NK-92 (cell line): Measurements from ENCODE around the gene HAP1.
"Not testable (repeated sequence)": the region's sequence is repeated elsewhere in the genome, so short reads cannot be mapped to it uniquely, and the experiment has no call there.

ENCODE experiments used
- DNase-seq: peaks from one replicate; lab custom pipeline; 2025; ENCODE audit not compliant: unreplicated experiment; lab: John Stamatoyannopoulos, UW

HAP1 gene

DNA sequence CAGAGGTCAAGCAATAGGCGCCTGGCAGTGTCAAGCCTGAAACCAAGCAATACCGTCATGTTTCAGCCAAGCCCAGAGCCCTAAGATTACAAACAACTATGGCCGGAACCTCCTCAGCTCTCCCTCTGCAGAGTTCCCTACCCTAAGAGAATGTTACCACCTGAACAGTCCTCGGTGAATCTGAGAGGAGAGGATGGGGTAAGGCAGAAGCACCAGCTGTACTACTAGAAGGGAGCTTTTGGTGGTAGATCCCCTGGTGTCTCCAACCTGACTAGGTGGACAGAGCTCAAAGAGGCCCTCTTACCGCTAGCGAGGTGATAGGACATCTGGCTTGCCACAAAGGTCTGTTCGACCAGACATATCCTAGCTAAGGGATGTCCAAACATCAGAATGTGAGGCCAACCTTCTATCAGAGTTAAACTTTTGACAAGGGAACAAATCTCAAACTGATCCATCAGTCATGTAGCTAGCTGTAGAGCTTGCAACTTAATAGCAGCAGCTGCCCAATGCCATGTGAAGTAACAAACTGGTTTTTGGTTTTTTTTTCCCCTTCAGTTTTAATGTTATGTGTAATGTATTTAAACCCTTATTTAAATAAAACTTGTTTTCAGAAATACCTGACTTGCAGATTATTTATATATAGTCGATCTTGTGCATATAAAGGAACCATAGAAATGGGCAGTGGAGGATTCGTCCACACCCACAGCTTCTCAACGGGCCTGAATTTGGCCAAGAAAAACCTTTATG, 43.2 kb downstream of the HAP1 start:
- no peak for DNase-seq

DNA sequence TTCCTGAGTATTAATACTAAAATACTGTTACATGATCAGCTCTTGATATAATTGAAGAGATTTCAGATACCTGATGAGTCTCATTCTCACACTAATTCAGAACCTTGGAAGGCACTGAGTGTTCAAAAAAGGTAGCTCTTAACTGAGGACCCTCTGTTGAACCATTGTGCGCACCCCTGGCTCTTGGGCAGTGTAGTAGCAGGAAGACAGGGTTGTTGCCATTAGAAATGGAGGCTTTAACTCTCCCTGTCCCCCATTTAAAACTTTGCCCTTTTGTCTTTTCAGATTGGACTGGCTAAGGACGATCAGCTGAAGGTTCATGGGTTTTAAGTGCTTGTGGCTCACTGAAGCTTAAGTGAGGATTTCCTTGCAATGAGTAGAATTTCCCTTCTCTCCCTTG, 43.9 kb downstream of the HAP1 start:
- DNase-seq, result no peak

DNA sequence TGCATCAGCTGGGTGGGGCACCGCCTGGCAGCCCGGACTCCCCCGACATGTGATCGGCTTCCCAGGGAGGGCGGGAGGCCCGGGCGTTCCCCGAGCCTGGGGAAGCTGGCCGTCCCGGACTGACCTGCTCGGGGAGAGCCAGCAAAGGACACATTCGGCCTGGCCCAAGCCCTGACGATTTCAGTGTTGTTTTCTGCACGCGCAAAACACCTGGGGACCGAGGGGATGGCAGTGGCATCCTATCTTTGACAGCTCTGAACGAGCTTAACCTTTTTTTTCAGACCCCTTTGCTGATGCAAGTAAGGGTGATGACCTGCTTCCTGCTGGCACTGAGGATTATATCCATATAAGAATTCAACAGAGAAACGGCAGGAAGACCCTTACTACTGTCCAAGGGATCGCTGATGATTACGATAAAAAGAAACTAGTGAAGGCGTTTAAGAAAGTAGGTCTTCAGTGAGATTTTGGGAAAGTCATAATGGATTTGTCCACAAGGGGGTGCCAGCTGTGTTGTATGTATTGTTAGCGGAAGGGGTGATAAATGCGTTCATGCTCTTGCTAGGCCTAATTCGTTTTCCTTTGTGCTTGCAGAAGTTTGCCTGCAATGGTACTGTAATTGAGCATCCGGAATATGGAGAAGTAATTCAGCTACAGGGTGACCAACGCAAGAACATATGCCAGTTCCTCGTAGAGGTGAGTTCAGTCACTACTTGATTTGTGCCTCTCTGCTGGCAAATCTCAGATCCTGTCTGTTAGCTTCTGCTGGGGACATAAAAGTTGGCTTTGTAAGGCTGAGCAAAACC, 44.7 kb downstream of the HAP1 start:
- no peak for DNase-seq

DNA sequence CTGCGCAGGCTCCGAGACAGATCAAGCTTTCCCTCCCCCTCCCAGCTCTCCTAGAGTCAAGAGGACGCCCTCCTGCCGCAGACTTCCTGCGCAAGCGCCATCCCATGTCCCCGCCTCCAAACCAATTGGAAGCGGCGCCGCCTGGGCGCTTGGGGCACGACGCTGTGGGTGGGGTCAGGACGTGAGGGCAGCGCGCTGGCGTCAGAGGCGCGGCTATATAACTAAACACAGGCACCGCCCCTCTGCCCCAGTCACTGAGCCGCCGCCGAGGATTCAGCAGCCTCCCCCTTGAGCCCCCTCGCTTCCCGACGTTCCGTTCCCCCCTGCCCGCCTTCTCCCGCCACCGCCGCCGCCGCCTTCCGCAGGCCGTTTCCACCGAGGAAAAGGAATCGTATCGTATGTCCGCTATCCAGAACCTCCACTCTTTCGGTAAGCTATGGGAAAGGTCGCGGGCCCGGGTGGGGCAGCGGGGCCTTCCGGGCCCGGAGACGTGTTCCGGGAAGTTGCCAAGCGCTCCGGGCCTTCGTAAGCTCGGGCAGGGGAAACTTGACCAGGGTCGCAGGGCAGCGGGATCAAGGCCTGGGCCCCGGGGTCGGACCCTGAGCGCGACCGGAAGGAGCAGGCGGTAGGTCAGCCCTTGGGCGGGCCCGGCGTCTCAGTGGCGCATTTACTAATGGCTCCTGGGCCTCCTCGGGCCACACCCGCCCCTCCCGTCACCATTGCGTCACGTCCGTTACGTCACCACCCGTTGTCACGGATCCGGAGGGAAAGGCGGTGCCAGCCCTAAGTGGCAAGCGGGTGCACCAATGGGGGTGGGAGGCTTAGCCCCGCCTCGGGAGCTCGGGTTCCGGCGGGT, 45.6 kb downstream of the HAP1 start, which contains the start of gene EIF1:
Gene EIF1 (plus strand): TSS at position 245 of the 856 bp plus-strand sequence. CDS start 154 bp downstream, at position 399.
- peak; percentile 97 for DNase-seq

DNA sequence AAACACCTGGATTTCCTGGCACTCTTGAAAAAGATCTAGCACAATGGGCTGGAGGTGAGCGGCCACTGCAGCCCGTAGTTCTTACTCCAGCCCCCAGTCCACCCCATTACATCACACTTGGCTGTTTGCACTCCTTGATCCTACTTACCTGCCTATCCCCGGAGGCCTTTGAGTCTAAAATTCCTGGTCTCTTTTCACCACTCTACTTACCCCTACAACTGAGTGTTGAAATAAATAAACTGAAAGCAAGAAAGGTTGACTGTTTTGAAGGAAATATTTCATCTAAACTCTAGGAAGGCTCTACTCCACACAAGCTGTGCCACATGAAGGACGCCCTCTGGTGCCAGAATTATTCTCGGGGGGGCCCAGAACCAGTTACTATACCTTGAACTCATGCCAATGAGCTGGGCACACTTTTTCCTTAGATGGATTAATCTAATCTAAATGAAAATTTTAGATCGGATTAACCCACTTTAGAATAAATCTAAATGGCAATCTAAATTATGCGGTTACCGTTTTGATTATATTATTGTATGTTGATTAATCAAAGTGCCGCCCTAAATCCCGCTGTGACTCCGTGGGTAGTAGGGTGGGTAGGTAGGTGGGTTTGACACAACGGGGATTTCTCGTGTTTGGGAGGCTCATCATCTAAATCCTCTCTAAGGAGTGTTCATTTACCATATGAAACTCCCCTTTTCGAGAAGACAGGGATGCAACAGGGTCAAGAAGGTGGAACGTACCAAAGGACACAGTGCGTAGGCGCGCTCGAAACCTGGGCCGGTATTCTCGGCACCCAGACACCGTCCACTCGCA, 46.4 kb downstream of the HAP1 start:
- no peak for DNase-seq

DNA sequence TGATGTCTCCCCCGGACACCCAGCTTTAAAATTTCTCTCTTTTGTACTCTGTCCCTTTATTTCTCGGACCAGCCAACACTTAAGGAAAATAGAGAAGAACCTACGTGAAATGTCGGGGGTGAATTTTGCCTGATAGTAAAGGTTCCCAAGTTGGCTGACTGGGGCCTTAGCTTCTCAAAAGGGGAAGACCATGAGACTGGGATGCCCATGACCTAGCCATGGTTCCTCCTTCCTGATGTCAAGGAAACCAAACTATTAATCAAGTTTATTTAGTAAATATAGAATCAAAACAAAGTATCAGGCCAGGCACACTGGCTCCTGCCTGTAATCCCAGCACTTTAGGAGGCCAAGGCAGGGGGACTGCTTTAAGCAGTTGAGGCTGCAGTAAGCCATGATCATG, 48.2 kb downstream of the HAP1 start:
- no peak for DNase-seq

DNA sequence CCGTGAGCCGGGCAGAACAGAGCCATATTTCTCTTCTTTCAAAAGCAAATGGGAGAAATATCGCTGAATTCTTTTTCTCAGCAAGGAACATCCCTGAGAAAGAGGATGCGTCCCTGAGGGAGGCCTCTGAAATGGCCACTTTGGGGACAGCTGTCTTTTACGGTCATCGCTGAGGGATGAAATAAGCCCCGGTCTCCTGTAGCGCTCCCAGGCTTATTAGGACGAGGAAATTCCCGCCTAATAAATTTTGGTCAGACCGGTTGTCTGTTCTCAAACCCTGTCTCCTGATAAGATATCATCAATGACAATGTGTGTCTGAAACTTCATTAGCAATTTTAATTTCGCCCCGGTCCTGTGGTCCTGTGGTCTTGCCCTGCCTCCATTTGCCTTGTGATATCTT, 48.7 kb downstream of the HAP1 start:
- not testable (repeated sequence) for DNase-seq

DNA sequence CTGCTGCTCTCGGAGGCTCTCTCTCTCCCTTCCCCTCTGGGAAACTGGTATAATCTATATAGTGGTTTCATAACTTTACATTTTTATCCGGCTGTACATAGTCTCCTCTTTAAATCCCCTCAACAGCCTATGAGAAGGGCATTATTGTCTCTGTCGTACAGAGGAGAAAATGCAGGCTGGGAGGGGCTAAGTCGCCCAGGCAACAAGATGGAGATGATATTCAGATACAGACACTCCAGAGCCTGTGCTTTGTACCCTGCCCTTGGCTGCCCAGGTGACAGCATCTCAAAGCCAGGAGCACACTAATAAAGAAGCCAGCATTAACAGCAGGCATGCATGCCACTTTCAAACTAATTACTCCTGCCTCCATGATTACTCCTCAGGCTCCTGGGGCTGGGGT, 50.4 kb downstream of the HAP1 start:
- no peak for DNase-seq

DNA sequence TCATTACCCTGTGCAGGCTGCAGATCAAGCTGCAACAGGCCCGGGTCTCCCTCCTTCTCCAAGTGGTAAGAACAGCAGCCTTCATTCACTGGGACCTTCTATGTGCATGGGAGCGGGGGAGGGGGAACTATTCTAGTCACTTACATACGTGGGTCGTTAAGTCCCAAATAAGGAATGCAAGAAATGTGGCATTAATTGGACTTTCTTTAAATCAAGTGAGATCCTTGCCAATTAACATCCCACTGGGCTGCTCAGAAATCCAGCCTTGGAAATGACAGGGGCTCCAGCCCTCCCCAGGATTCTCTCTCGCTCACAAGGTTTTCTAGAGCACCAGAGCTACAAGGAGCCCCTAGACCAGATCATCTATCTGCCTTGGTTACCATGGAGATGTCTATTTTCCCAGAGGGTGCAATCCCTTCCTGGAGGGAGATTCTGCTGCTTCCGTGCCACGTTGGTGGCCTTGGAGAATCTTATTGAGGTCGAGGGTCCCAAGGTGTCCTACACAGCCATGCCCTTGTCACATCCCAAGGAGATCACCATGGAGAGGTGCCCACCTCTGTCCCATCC, 50.9 kb downstream of the HAP1 start:
- no peak for DNase-seq

DNA sequence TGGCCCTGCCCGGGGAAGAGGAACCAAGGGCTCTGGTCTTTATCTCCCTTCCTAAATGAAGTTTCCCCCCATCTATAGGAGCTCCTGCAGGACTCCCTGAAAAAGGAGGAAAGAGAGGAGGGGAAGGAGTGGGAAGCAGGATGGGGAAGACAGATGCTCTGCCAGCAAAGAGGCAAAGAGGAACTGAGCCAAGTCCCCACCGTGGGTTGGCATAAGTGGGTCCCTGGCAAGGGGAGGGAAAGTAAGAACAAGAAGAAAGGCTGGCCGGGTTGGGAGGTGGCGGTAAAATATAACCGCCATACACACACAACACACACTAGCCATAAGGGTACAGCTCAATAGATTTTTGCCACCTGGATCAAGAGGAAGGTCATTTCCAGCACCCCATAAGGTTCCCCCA, 51.8 kb downstream of the HAP1 start:
- DNase-seq, result no peak

DNA sequence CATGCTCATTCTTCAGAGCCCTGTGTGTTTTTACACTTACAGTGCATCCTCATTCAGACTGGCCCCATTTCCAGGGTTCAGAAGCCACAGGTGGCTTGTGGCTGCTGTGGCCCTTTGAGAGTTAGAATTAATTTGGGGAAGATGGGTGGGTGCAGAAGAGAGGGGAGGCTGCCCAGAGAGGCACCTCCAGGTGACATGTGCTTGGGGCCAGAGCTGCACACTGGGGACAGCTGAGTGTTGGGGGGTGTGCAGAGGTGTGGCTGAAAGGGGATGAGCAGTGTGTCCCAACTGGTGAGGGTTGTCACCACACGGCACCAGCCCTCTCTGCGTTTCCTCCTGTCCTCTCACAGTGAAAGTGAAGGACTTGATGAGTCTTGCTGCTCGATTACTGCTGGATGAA, 52.7 kb downstream of the HAP1 start:
- DNase-seq, result no peak

DNA sequence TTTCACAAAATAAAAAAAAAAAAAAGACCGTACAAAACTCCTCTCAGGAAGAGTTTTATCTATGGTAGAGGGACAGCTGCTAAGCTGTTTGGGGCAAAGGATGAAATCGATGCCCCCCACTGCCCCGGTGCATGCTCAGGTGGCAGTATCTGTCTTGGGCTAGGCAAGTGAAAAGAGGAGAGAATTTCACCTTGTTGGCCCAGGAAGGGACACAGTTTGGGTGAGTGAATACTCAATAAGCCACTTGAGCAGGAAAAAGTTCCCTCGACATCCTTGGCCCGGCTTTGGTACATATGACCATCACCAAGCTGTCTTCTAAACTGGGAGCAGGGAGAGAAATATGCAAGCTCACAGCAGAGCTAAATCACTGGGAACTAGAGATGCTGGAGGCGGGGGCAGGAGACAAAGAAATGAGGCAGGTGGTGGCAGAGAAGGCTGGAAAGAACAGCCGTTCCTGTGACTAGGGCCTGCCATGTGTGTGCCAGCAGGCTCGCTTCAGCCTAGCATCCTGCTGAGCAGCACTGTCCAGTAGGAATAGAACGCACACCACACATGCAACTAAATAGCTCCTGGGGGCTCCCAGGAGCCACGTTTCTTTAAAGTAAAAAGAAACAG, 53.9 kb downstream of the HAP1 start:
- DNase-seq, result no peak

DNA sequence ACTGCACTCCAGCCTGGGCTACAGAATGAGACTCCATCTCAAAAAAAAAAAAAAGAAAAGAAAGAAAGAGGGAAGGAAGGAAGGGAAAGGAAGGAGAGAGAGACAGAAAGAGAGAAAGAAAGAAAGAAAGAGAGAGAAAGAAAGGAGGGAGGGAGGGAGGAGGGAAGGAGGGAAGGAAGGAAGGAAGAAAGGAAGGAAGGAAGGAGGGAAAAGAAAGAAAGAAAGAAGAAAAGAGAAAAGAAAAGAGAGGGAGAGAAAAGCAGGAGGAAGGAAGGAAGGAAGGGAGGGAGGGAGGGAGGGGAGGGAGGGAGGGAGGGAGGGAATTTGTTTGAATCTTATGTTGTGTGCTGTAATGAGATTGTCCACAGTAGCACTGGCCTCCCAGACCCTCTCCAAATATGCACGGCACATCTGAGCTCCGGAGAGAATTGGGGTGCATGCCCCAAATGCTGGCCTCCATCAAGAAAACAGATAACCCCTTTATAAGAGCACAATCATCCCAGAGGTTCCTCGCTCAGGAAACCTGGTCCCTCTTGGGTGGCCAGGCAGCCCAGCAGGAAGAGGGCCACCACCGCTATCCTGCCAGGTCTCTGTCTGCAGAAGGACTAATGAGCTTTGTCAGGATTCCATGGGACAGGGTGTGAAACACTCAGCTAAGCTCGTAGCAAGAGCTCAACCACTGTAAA, 54.6 kb downstream of the HAP1 start:
- DNase-seq, result no peak

DNA sequence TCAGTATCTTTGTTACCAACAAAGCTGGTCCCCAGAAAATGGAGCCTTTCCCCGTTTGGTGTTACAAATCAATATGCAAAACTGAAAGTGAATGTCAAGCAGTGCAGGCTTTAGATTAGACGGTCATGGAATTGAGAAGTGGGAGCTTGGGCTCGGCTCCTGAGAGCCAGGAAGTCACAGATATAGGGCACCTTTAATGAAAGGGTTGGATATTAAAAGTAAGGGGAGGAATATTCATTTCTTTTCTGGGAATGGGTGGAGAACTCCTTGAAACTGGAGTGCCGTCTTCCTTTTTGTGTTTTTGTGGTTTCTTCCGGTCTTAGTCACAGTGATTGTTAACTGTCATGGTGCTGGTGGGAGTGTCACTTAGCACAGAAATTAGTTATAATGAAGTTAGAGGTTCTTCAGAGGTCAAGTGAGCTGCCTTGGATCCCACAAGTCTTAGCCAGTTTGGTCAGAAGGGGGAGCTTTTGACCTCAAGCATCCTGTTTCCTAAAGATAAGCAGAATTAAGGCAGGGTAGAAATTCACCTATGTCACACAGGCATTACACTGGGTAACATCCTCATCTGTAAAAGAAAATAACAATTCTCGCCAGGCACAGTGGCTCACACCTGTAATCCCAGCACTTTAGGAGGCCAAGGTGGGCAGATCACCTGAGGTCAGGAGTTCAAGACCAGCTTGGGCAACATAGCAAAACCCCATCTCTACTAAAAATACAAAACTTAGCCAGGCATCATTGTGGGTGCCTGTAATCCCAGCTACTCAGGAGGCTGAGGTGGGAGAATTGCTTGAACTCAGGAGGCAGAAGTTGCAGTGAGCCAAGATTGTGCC, 55.3 kb downstream of the HAP1 start:
- no peak for DNase-seq

DNA sequence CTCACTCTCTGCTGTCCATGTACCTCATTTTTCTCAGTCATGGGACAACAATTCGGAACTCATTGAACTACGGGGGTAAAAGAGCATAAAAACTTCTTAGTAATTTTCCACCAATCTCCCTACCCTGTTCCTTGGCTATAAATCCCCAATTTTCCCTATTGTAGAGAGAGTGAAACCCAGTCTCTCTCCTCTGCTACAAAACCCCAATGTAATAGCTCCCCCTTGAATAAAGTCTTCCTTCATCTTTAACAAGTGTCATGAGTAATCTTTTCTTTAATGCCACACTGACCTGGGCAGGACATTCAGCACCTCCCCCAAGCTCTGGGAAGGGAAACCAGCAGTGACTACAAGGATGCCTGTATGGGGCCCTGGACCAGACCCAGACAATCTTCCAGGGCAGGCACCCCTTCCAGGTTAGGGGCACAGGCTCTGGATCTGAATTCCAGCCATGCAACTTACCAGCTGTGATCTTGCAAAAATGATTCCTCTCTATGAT, 56.0 kb downstream of the HAP1 start:
- no peak for DNase-seq

DNA sequence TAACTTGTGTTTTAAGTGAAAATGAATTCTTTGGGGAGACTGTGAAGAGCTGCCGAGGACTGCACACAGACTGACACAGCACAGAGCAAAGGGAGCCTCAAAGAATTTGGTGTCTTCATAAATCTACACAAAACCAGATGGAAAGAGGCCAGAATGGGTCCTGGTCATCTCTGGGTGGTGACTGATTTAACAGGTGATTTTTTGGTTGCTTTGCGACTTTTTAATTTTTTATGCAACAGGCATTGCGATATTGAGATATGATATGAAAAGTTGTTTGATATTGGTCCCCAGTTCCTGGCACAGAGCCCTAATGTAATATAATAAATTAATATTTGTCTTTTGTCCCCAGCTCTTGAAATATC, 58.4 kb downstream of the HAP1 start:
- no peak for DNase-seq

DNA sequence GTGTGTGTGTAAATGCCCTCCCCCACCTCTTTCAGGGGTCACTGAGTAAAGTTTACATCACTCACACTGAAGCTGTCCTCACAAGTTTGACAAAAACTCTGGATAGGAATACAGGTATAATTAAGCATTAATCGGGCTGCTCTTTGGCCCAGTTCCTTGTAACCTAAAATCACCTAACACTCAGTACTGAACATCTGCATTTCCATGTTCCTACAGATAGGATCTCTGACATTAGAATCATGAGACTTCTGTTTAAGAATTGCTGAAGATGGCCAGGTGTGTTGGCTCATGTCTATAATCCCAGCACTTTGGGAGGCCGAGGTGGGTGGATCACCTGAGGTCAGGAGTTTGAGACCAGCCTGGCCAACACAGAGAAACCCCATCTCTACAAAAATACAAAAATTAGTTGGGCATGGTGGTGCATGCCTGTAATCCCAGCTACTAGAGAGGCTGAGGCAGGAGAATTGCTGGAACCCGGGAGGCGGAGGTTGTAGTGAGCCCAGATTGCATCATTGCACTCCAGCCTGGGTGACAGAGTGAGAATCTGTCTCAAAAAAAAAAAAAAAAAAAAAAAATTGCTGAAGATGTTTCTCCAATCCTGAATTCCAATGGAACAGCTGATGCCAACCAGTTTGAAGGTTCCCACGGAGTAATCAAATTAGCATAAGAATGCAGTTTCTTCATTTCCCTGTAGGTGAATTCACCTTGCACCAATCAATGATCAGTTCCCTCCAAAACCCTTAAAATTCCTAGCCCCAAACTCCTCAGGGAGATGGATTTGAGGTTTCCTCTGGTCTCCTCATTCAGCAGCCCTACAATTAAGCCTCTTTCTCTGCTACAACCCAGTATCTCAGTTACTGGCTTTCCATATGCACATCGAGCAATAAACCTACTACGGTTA, 59.0 kb downstream of the HAP1 start:
- not testable (repeated sequence) for DNase-seq
